22Rv1 (cell line): ENCODE data around the gene TTC12.

Source experiments
- CTCF ChIP-seq: fragments of 450-650 bp; IDR thresholded peaks from 2 replicates; pipeline ENCODE4 v1.5.1; 2017; ENCODE audit warnings: mild to moderate bottlenecking
- ZFX ChIP-seq: fragments of 450-650 bp; IDR thresholded peaks from 2 replicates; pipeline ENCODE4 v1.6.1; 2017; ENCODE audit warnings: antibody characterized with exemption, borderline replicate concordance

GRCh38 chr11:113288286-113288863, 26.0 kb upstream of the TTC12 start:
- TF ChIP-seq CTCF, result no peak
- no peak for TF ChIP-seq ZFX
